K562 (cell line): Measurements from ENCODE around the gene LGR6. TPM values are rescaled to one million over a fixed set of nuclear protein-coding genes. Genes with fewer than 3 reads are reported as not detected.
A peak's percentile ranks its signal among the peaks of the same experiment; 100 is the strongest.

Experiments used
- ATF3 ChIP-seq, 2 experiments: fragments of 450-650 bp in 1 of 2; sonication (generic) in 1 of 2; formaldehyde crosslinking in 1 of 2; IDR thresholded peaks in 1 of 2; conservative IDR thresholded peaks in 1 of 2; 2 replicates each; pipeline versions ENCODE4 v1.6.1 to v1.8.1; 2016 to 2023; ENCODE audit warnings: mild to moderate bottlenecking in 2 of 2, moderate library complexity in 2 of 2, inconsistent platforms in 1 of 2, missing genetic modification reagents in 1 of 2
- BDP1 ChIP-seq: IDR thresholded peaks from 3 replicates; pipeline ENCODE4 v1.6.1; 2011; ENCODE audit not compliant: insufficient read length, insufficient read depth
- DLX4 ChIP-seq: fragments of 250-450 bp; sonication (Bioruptor Pico); IDR thresholded peaks from 2 replicates; pipeline ENCODE4 v1.6.1; 2021; ENCODE audit warnings: mild to moderate bottlenecking
- JUND ChIP-seq, 2 experiments: IDR thresholded peaks; 2 replicates in 1 of 2; 3 replicates in 1 of 2; pipeline ENCODE4 v1.6.1; 2011; ENCODE audit warnings: borderline replicate concordance in 2 of 2, low read depth in 2 of 2, low read length in 2 of 2, improper control_type of control experiment in 1 of 2, missing biosample characterization in 1 of 2, missing genetic modification characterization in 1 of 2, missing genetic modification reagents in 1 of 2
- MTA2 ChIP-seq: fragments of 450-650 bp; IDR thresholded peaks from 2 replicates; pipeline ENCODE4 v1.6.1; 2016; ENCODE audit warnings: low read depth
- MYBL2 ChIP-seq, 2 experiments: fragments of 450-650 bp in 1 of 2; sonication (generic) in 1 of 2; formaldehyde crosslinking in 1 of 2; IDR thresholded peaks; 2 replicates each; pipeline versions ENCODE4 v1.6.1 to v1.8.1; 2017 to 2022; ENCODE audit warnings: borderline replicate concordance in 1 of 2, inconsistent platforms in 1 of 2, low read depth in 1 of 2, mild to moderate bottlenecking in 1 of 2, missing genetic modification reagents in 1 of 2, moderate library complexity in 1 of 2
- NRF1 ChIP-seq, 2 experiments: fragments of 450-650 bp; IDR thresholded peaks in 1 of 2; conservative IDR thresholded peaks in 1 of 2; 2 replicates each; pipeline ENCODE4 v1.6.1; 2014; ENCODE audit warnings: mild to moderate bottlenecking in 2 of 2
- PHF20 ChIP-seq: fragments of 450-650 bp; IDR thresholded peaks from 2 replicates; pipeline ENCODE4 v1.6.1; 2018; ENCODE audit not compliant: partially characterized antibody
- PHTF2 ChIP-seq: fragments of 250-450 bp; sonication (Bioruptor Pico); IDR thresholded peaks from 2 replicates; pipeline ENCODE4 v1.5.0; 2021; ENCODE audit warnings: mild to moderate bottlenecking
- RB1 ChIP-seq: fragments of 450-650 bp; IDR thresholded peaks from 2 replicates; pipeline ENCODE4 v1.6.1; 2017; ENCODE audit warnings: low read depth, mild to moderate bottlenecking
- SIX5 ChIP-seq, 2 experiments: IDR thresholded peaks; 2 replicates each; pipeline ENCODE4 v1.6.1; 2011; ENCODE audit warnings: low read length in 2 of 2, borderline replicate concordance in 1 of 2, low read depth in 1 of 2, mild to moderate bottlenecking in 1 of 2, moderate library complexity in 1 of 2; ENCODE audit not compliant: insufficient read depth in 1 of 2
- TBP ChIP-seq: optimal IDR thresholded peaks from 2 replicates; pipeline ENCODE3; 2011; ENCODE audit warnings: low read depth, low read length, improper control_type of control experiment
- TRIM24 ChIP-seq, 2 experiments: fragments of 450-650 bp; IDR thresholded peaks; 2 replicates each; pipeline ENCODE4 v1.6.1; 2016
- USF2 ChIP-seq: sonication (generic); formaldehyde crosslinking; IDR thresholded peaks from 2 replicates; pipeline ENCODE4 v1.5.0; 2020; ENCODE audit warnings: missing genetic modification reagents
- ZNF280B ChIP-seq: fragments of 250-450 bp; sonication (Bioruptor Pico); IDR thresholded peaks from 2 replicates; pipeline ENCODE4 v1.5.1; 2021; ENCODE audit warnings: mild to moderate bottlenecking
- ZNF445 ChIP-seq: fragments of 250-450 bp; sonication (Bioruptor Pico); IDR thresholded peaks from 2 replicates; pipeline ENCODE4 v1.4.0; 2020; ENCODE audit warnings: low read depth, mild to moderate bottlenecking, moderate library complexity
- ZNF57 ChIP-seq: fragments of 450-650 bp; formaldehyde crosslinking; IDR thresholded peaks from 2 replicates; pipeline ENCODE4 v1.4.0; 2020; ENCODE audit warnings: mild to moderate bottlenecking, moderate library complexity
- polyA plus RNA-seq, 8 experiments: library from polyadenylated mRNA; depleted of rRNA in 4 of 8; stranded (reverse) in 5 of 8; unstranded in 3 of 8; fragments of >200 nt; fragmentation: Nextera tagmentation in 2 of 8; fragmentation: Illumina TruSeq in 1 of 8; extraction: Ambion mirVana in 2 of 8; extraction: Trizol in 1 of 8; gene quantifications; 2 replicates each; pipeline versions ENCODE4 v1.2.1 to v1.2.3, GENCODE V29; 2011 to 2014; ENCODE audit warnings: inconsistent platforms in 1 of 8, missing spikeins in 1 of 8
- total RNA-seq, 7 experiments: library from RNA; depleted of rRNA in 6 of 7; stranded (reverse); fragments of >200 nt in 6 of 7; fragmentation: Illumina TruSeq in 2 of 7; extraction: Trizol in 2 of 7; gene quantifications; 2 replicates each; pipeline versions ENCODE4 v1.2.1 to v1.2.3, GENCODE V29; 2011 to 2021; ENCODE audit warnings: low replicate concordance in 1 of 7
- TF ChIP-seq, protein P1 (sequence below), 2 experiments: fragments of 450-650 bp in 1 of 2; IDR thresholded peaks; 2 replicates each; pipeline ENCODE4 v1.6.1; 2011 to 2017; ENCODE audit warnings: low read depth in 2 of 2, antibody characterized with exemption in 1 of 2, borderline replicate concordance in 1 of 2, low read length in 1 of 2, mild to moderate bottlenecking in 1 of 2, mixed read lengths in 1 of 2; ENCODE audit not compliant: control insufficient read depth in 1 of 2

Gene LGR6
- total and polyA plus RNA-seq, 9 of the 15 experiments (the other 6 are each of a cell fraction or from before 2014, with no cell fraction given): 0.01 to 0.54 (median 0.17) TPM; not detected in 1

DNA sequence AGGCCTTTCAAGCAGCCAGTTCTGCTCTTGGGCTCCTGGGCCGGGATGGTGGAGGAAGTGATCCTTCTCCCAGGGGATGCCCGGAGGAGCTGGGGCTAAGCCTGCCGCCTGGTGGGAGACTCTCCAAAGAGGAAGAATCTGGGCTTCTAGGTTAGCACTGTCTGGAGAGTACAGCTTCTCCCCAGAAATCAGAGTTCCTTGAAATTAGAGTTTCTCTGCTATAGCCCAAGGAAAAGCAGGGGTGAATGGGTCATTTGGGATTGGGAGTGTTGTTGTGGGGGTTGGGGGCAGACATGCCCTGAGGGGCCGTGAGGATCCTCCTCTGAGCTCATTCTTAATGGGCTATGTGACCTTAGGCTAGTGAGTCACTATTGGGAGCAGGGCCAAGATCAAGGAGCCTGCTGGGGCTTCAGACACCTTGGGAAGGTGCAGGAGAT, 6.5 kb downstream of the LGR6 start (continued):
- TF ChIP-seq RB1: no peak
- TF ChIP-seq BDP1: no peak
- no peak for TF ChIP-seq MYBL2 (IDR thresholded peaks at IDR 0.05; ENCODE audit: low read depth)
- no peak for TF ChIP-seq MYBL2 (CRISPR knock-in tag; IDR thresholded peaks at IDR 0.05; ENCODE audit: borderline replicate concordance)
- TF ChIP-seq MTA2: no peak
- TF ChIP-seq DLX4 (CRISPR knock-in tag): no peak
- no peak for TF ChIP-seq TBP
- peak; percentile 79 for TF ChIP-seq JUND (IDR thresholded peaks at IDR 0.05; ENCODE audit: borderline replicate concordance, low read depth, low read length)
- TF ChIP-seq JUND (tag; IDR thresholded peaks at IDR 0.05; ENCODE audit: borderline replicate concordance, low read depth, low read length): peak; percentile 66; the same call in 2 of the 3 replicates
- no peak for TF ChIP-seq ZNF280B (CRISPR knock-in tag)
- TF ChIP-seq PHF20: no peak
- no peak for TF ChIP-seq TRIM24 (IDR thresholded peaks at IDR 0.05)
- TF ChIP-seq ZNF445 (CRISPR knock-in tag): no peak
- TF ChIP-seq USF2 (CRISPR knock-in tag): no peak
- no peak for TF ChIP-seq NRF1 (conservative IDR thresholded peaks at IDR 0.05 in 1 of 2, IDR thresholded peaks at IDR 0.05 in 1 of 2)
- peak; percentile 56; the same call in 1 of the 2 replicates for TF ChIP-seq ATF3 (IDR thresholded peaks at IDR 0.05)
- TF ChIP-seq ATF3 (CRISPR knock-in tag; conservative IDR thresholded peaks at IDR 0.05): no peak
- TF ChIP-seq, protein P1, sequence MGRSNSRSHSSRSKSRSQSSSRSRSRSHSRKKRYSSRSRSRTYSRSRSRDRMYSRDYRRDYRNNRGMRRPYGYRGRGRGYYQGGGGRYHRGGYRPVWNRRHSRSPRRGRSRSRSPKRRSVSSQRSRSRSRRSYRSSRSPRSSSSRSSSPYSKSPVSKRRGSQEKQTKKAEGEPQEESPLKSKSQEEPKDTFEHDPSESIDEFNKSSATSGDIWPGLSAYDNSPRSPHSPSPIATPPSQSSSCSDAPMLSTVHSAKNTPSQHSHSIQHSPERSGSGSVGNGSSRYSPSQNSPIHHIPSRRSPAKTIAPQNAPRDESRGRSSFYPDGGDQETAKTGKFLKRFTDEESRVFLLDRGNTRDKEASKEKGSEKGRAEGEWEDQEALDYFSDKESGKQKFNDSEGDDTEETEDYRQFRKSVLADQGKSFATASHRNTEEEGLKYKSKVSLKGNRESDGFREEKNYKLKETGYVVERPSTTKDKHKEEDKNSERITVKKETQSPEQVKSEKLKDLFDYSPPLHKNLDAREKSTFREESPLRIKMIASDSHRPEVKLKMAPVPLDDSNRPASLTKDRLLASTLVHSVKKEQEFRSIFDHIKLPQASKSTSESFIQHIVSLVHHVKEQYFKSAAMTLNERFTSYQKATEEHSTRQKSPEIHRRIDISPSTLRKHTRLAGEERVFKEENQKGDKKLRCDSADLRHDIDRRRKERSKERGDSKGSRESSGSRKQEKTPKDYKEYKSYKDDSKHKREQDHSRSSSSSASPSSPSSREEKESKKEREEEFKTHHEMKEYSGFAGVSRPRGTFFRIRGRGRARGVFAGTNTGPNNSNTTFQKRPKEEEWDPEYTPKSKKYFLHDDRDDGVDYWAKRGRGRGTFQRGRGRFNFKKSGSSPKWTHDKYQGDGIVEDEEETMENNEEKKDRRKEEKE (IDR thresholded peaks at IDR 0.05; ENCODE audit: borderline replicate concordance in 1 of 2, control insufficient read depth in 1 of 2, low read depth in 2 of 2, low read length in 1 of 2): no peak
- no peak for TF ChIP-seq ZNF57 (CRISPR knock-in tag)
- no peak for TF ChIP-seq SIX5 (IDR thresholded peaks at IDR 0.05; ENCODE audit: borderline replicate concordance in 1 of 2, insufficient read depth in 1 of 2, low read depth in 1 of 2, low read length in 2 of 2)
- TF ChIP-seq PHTF2 (CRISPR knock-in tag): no peak
